ENCODE data around the gene NDUFC2.
"Not testable (repeated sequence)": the region's sequence is repeated elsewhere in the genome, so short reads cannot be mapped to it uniquely, and the experiment has no call there.

NDUFC2 gene

DNA sequence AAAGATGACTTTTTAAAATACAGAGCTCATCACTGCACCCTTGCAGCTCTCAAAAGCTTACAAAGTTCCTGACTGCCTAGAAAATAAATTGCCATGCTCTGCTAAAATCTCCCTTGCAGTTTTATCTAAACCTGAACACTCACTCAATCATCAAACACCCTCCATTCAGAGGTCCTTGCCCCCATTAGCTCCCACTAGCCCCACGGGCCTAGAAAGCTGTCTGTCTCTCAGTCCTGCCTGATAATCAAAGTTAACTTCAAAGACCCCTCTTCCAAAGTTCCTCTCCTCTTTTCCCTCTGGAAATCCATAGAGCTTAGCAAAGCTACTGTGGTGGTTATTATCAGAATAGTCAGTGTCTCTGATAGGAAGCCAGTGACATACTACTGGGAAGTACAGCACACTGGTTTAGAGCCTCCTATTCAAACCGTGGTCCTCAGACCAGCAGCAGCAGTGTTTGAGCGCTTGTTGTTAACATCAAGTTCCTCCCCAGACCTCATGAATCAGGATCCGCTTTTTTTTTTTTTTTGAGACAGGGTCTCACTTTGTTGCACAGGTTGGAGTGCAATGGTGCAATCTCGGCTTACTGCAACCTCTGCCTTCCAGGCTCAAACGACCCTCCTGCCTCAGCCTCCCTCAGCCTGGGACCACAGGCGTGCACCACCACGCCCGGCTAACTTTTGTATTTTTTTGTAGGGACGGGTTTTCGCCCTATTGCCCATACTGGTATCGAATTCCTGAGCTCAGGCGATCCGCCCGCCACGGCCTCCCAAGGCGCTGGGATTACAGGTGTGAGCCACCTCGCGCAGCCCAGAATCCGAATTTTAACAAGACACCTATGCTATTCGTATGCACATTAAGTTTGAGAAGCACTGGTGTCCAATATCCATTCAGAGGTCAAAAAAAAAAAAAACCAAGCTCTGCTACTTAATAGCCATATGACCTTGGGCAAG lies 1.2 kb downstream of the NDUFC2 start:
- DNase-seq, result no peak

GRCh38 chr11:78077592-78077991 lies 2.1 kb downstream of the NDUFC2 start:
- DNase-seq, result not testable (repeated sequence)

DNA sequence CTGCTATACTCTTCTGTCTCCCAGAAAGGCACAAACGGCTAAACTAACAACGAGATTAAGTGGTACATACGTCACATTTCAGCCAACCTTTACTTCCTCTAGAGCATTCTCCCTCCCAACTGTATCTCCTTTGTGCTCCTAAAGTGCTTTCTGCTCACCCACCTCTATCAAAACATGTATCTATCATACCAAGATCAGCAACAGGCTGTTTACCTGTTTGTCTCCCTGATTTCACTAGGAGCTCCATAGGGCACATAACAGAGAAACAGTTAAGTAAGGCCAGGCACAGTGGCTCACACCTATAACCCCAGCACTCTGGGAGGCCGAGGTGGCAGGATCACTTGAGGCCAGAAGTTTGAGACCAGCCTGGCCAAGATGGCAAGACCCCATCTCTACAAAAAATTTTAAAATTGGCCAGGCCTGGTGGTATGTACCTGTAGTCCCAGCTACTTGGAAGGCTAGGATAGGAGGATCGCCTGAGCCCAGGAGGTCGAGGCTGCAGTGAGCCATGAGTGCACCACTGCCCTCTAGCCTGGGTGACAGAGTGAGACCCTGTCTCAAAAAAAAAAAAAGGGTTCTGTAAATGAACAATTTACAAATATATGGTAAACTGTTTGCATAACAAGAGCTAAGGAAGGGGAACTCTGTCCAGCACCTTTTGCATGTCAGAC lies 2.8 kb downstream of the NDUFC2 start:
- no peak for DNase-seq

DNA sequence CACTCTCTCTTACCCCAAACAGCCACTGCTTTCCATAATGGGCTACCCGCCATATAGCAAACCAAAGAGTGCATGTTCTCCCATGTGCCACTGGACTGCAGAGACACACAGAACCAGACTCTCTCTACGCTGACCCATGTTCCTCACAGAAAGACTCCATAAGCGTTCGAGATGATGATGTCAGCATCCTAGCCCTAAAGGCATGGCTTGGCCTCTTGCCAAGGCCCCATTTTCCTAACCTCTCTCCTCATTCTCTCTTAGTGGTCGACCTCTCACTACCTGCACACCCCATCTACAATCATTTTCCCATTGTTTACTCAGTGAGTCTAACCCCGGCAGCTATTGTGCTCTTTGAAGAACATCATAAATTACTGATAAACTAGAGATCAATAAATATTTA lies 4.9 kb downstream of the NDUFC2 start:
- DNase-seq, result no peak

DNA sequence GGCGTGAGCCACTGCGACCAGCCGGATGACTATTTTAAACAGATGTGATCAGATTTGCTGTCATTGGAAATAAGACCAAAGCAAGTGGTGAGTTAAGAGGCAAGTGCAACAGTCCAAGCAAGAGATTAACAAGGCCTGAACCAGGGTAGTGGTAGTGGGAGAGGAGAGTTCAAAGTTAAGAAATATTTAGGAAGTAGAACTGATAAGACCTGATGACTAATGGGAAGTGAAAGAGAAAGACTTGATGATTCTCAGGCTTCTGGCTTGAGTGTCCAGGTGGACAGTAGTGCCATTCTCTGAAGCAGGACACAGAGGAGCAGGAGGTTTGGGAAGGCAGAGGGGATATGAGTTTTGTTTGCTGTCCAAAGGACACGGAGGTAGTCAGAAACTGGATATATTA lies 7.2 kb downstream of the NDUFC2 start:
- DNase-seq, result no peak

GRCh38 chr11:78071717-78072116 lies 7.9 kb downstream of the NDUFC2 start:
- no peak for DNase-seq

DNA sequence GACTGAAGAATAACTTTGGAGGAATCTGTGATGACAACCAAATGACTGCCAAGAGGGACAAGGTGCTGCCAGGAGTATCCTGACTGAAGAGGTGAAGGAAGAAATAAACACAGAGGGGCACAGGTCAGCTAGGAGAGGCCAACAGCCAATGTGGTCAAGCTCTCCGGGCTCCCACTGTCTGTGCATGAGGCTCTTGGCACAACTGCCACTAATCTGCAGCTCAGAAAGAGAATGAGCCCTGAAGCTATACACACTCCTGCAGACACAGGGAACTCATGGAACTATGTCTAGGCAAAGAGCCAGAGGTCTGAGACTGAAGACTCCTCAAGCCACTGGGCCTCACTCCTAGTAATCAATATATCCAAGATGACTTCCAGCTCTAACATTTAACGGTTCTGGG lies 9.0 kb downstream of the NDUFC2 start:
- no peak for DNase-seq

DNA sequence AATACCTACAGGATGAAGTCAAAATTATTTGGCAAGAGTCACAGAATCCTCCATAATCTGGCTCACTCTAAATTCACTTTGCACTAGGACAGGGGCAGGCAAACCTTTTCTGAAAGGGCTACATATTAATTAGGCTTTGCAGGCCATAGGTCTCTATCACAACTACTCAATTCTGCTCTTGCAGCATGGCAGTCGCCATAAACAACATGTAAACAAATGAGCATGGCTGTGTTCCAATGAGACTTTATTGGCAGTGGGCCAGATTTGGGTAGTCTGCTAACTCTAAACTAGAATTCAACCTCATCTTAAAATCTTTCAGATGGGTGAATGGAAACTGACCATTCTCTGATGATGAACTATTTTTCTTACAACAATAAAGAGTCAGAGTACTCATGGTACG lies 10.2 kb downstream of the NDUFC2 start:
- no peak for DNase-seq

- DNase-seq, result no peak
Observed at GRCh38 chr11:78067704-78068103, 12.0 kb downstream of the NDUFC2 start.

- DNase-seq, result no peak
Observed at GRCh38 chr11:78066471-78066870, 13.2 kb downstream of the NDUFC2 start.

GRCh38 chr11:78065203-78065602 lies 14.5 kb downstream of the NDUFC2 start:
- no peak for DNase-seq

- DNase-seq, result peak; percentile 26
Observed at GRCh38 chr11:78063440-78064181, 16.1 kb downstream of the NDUFC2 start, which contains the start of gene THRSP. Gene THRSP (plus strand): TSS chr11:78063861. CDS start chr11:78063882, 21 bp downstream.

- DNase-seq, result no peak
Observed at GRCh38 chr11:78062671-78063070, 17.0 kb downstream of the NDUFC2 start.

GRCh38 chr11:78061921-78062311 lies 17.7 kb downstream of the NDUFC2 start:
- DNase-seq, result no peak

GRCh38 chr11:78061088-78061920 lies 18.4 kb downstream of the NDUFC2 start:
- no peak for DNase-seq

- DNase-seq, result no peak
Observed at GRCh38 chr11:78060533-78060932, 19.1 kb downstream of the NDUFC2 start.

DNA sequence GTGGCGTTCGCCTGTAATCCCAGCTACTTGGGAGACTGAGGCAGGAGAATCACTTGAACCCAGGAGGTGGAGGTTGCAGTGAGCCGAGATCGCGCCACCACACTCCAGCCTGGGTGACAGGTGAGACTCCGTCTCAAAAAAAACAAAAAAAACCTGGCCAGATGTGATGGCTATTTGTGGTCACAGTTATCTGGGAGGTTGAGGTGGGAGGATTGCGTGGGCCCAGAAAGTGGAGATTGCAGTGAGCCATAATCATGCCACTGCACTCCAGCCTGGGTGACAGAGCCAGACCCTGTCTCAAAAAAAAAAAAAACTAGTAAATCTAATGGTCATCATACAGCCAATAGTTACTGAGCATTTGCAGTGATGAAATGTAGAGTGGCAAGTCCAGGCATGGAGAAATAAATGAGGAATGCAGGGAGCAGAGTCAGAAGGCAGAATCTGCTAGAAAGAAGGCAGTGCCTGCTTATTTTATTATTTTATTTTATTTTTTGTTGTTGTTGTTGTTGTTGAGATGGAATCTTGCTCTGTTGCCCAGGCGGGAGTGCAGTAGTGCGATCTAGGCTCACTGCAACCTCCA lies 19.8 kb downstream of the NDUFC2 start:
- not testable (repeated sequence) for DNase-seq

GRCh38 chr11:78057462-78058055 lies 22.1 kb downstream of the NDUFC2 start:
- no peak for DNase-seq

- no peak for DNase-seq
Observed at GRCh38 chr11:78056093-78056492, 23.6 kb downstream of the NDUFC2 start.

DNA sequence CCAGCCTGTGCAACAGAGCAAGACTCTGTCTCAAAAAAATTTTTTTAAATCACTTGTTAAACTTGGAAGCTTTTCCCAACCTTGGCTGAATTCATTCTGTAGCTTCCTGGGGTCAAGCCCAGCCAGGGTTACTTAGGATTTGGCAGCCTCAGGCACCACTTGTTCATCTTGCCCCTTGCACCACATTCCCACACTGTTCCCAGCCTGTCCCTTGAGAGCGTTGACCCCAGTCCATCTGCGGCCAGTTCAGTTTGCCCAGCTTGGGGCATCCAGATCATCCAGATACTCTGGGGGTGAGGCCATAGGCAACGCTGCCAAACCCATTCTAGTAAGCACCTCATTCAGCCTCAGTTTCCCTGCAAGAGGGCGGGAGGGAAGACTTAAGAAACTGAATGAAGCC lies 24.7 kb downstream of the NDUFC2 start:
- no peak for DNase-seq

- peak; percentile 55 for DNase-seq
Observed at GRCh38 chr11:78050964-78051831, 28.5 kb downstream of the NDUFC2 start.
